ENCODE data around the gene RCOR2. TPM values are rescaled to one million over a fixed set of nuclear protein-coding genes. Genes with fewer than 3 reads are reported as not detected.

Gene RCOR2
- total and polyA plus RNA-seq, 2 of the 13 experiments (the other 11 are each of a cell fraction or from before 2014, with no cell fraction given) = 8.3 to 8.5 TPM

GRCh38 chr11:63871962-63872799 lies 44.8 kb downstream of the RCOR2 start (continued):
- no peak for TF ChIP-seq REL (CRISPR knock-in tag; conservative IDR thresholded peaks at IDR 0.05)
- no peak for TF ChIP-seq PAX8 (CRISPR knock-in tag; IDR thresholded peaks at IDR 0.05; ENCODE audit: borderline replicate concordance)
- peak; percentile 65; the same call in 1 of the 2 replicates for TF ChIP-seq HOMEZ (CRISPR knock-in tag; IDR thresholded peaks at IDR 0.05; ENCODE audit: low read depth)
- peak; percentile 77 for TF ChIP-seq PAXIP1 (CRISPR knock-in tag; conservative IDR thresholded peaks at IDR 0.05)
- no peak for TF ChIP-seq ZNF547 (CRISPR knock-in tag; IDR thresholded peaks at IDR 0.05)
- TF ChIP-seq ZXDC (CRISPR knock-in tag; IDR thresholded peaks at IDR 0.05) = no peak
- TF ChIP-seq ZFP41 (CRISPR knock-in tag; IDR thresholded peaks at IDR 0.05; ENCODE audit: borderline replicate concordance) = no peak
- no peak for TF ChIP-seq ZNF550 (CRISPR knock-in tag; IDR thresholded peaks at IDR 0.05; ENCODE audit: borderline replicate concordance)
- no peak for TF ChIP-seq ZNF615 (CRISPR knock-in tag; IDR thresholded peaks at IDR 0.05; ENCODE audit: borderline replicate concordance)
- no peak for TF ChIP-seq GPN1 (CRISPR knock-in tag; IDR thresholded peaks at IDR 0.05; ENCODE audit: borderline replicate concordance)
- peak; percentile 65; the same call in 1 of the 2 replicates for TF ChIP-seq ZNF430 (CRISPR knock-in tag; IDR thresholded peaks at IDR 0.05)
- no peak for TF ChIP-seq ZNF691 (CRISPR knock-in tag; IDR thresholded peaks at IDR 0.05; ENCODE audit: borderline replicate concordance, low read depth)
- peak; percentile 87 for TF ChIP-seq SP5 (CRISPR knock-in tag; IDR thresholded peaks at IDR 0.05; ENCODE audit: borderline replicate concordance, low read depth)
- 0 out of 2 replicates have a peak, but pooled peaks have one; percentile 63 for TF ChIP-seq SMAD9 (CRISPR knock-in tag; IDR thresholded peaks at IDR 0.05)
- peak; percentile 100 for TF ChIP-seq CEBPB (IDR thresholded peaks at IDR 0.05; ENCODE audit: borderline replicate concordance, low read depth, low read length)
- TF ChIP-seq CSRNP2 (CRISPR knock-in tag; conservative IDR thresholded peaks at IDR 0.05; ENCODE audit: low read depth) = no peak
- no peak for TF ChIP-seq XBP1 (CRISPR knock-in tag; IDR thresholded peaks at IDR 0.05)

Measured in HepG2 (cell line).